Esophagus squamous epithelium (tissue), 4 donors: ENCODE results near the gene SLC39A1.

ENCODE experiments used
- CTCF ChIP-seq, 6 experiments: fragments of 450-650 bp in 4 of 6; fragments of 200-600 bp in 2 of 6; sonication (generic) in 2 of 6; IDR thresholded peaks; one replicate each; pipeline ENCODE4 v1.5.1; 2016 to 2019; ENCODE audit warnings: antibody characterized with exemption in 6 of 6, mild to moderate bottlenecking in 4 of 6, moderate library complexity in 4 of 6
- POLR2A ChIP-seq, 4 donors: fragments of 450-650 bp; IDR thresholded peaks; one replicate each; pipeline ENCODE4 v1.6.1; 2017; ENCODE audit warnings: antibody characterized with exemption in 4 of 4, mild to moderate bottlenecking in 4 of 4, moderate library complexity in 3 of 4

GRCh38 chr1:154012129-154012528, 48.8 kb upstream of the SLC39A1 start:
- TF ChIP-seq CTCF (IDR thresholded peaks at IDR 0.05): no peak
- TF ChIP-seq POLR2A (IDR thresholded peaks at IDR 0.05): no peak
